Esophagus muscularis mucosa (tissue), 4 donors: ENCODE measurements around the gene MBNL1. TPM values are rescaled to one million over a fixed set of nuclear protein-coding genes. Genes with fewer than 3 reads are reported as not detected.

Experiments used
- DNase-seq: peaks from one replicate; pipeline ENCODE4 v3.0.0-alpha.2; 2017; ENCODE audit errors: extremely low spot score
- H3K27ac ChIP-seq, 4 donors: fragments of 200-600 bp; sonication (generic); replicated peaks in 1 of 4; 1 replicate in 3 of 4; 2 replicates in 1 of 4; pipeline ENCODE4 v1.5.1; 2016 to 2019; ENCODE audit warnings: mild to moderate bottlenecking in 1 of 4
- H3K27me3 ChIP-seq, 4 donors: fragments of 200-600 bp; sonication (generic); one replicate each; pipeline versions ENCODE4 v1.5.1 to v1.6.0; 2016 to 2019
- H3K36me3 ChIP-seq, 4 donors: fragments of 200-600 bp; sonication (generic); one replicate each; pipeline ENCODE4 v1.5.1; 2016 to 2019
- H3K4me1 ChIP-seq, 4 donors: fragments of 200-600 bp; sonication (generic); one replicate each; pipeline ENCODE4 v1.5.1; 2016 to 2019
- H3K4me3 ChIP-seq, 4 donors: fragments of 200-600 bp; sonication (generic); 1 replicate in 2 of 4; 2 replicates in 2 of 4; pipeline ENCODE4 v1.5.1; 2016 to 2019; ENCODE audit warnings: mild to moderate bottlenecking in 4 of 4, moderate library complexity in 1 of 4
- H3K9me3 ChIP-seq, 4 donors: fragments of 200-600 bp; sonication (generic); 1 replicate in 3 of 4; 2 replicates in 1 of 4; pipeline ENCODE4 v1.5.1; 2016 to 2019
- EP300 ChIP-seq: sonication (generic); formaldehyde crosslinking; IDR thresholded peaks from one replicate; pipeline ENCODE4 v1.6.1; 2017; ENCODE audit warnings: antibody characterized with exemption
- POLR2A ChIP-seq: fragments of 450-650 bp; IDR thresholded peaks from one replicate; pipeline ENCODE4 v1.6.1; 2017; ENCODE audit warnings: antibody characterized with exemption, moderate library complexity, mild to moderate bottlenecking, low read depth
- POLR2AphosphoS5 ChIP-seq, 2 donors: sonication (generic); formaldehyde crosslinking; IDR thresholded peaks; one replicate each; pipeline ENCODE4 v1.6.1; 2017; ENCODE audit warnings: antibody characterized with exemption in 2 of 2
- WGBS: methylation state at CpG from one replicate; pipeline ENCODE4 v1.1.5; 2018; 5-methylcytosine and 5-hydroxymethylcytosine counted together
- intact Hi-C: fragments of 100-400 bp; cut with DNase I; formaldehyde crosslinking; loops from one replicate; pipeline ENCODE4 v1.15.1; 2023
- total RNA-seq, 4 donors: library from RNA; depleted of rRNA; stranded (reverse); fragments of >200 nt; gene quantifications; one replicate each; pipeline versions ENCODE4 v1.1.0 to v1.2.1, GENCODE V29; 2016
- TF ChIP-seq, protein P1 (sequence below), 3 experiments: fragments of 200-600 bp in 2 of 3; fragments of 450-650 bp in 1 of 3; sonication (generic) in 2 of 3; IDR thresholded peaks; one replicate each; pipeline ENCODE4 v1.5.1; 2017 to 2019; ENCODE audit warnings: antibody characterized with exemption in 3 of 3, mild to moderate bottlenecking in 2 of 3, moderate library complexity in 1 of 3

MBNL1 gene
- total RNA-seq, 4 donors from 2014 or later: 635 to 868 (median 720) TPM

DNA sequence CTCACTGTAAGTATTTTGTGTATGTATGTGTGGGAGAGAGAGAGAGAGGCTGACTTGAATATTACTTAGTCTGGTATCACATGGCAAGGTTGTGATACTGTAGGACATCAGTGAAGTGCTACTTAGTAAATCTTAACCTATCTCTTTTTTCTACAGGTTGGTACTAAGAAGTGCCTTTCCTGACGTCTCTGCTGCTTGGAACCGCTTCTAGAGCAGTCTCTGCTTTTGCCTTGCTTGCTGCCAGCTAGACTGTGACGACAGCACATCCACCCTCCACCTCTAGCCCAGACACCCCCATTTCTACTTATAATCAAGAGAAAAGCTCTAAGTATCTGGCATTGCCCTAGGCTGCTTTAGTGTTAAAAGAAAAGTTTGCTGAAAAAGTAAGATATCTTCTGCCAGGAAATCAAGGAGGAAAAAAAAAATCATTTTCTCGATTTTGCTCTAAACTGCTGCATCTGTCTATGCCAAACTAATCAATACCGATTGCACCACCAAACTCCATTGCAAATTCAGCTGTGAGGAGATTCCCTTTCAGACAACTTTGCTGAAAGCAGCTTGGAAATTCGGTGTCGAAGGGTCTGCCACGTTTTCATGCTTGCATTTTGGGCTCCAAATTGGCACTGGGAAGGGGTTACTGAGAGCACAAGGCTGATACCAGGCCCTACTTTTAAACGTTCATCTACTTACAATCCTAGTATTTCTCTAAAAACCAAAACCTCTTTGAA lies 30.7 kb downstream of the MBNL1 start:
- Histone ChIP-seq H3K27me3 (no peaks in the 10 kb centered on the region), H3K27ac (peak overlapping the region; percentile 77 to 84 (median 84)), H3K36me3 (peaks cover 0 to 5% (median 0%) of the 10 kb centered on the region in 4 donors), H3K4me3 (peak overlapping the region; percentile 43 to 60 (median 52)), H3K4me1 (peaks cover 58 to 94% (median 87%) of the 10 kb centered on the region in 4 donors), H3K9me3 (no peaks in the 10 kb centered on the region)
- TF ChIP-seq POLR2A (no peak), EP300 (no peak), POLR2AphosphoS5 (IDR thresholded peaks at IDR 0.05) (no peak)
- TF ChIP-seq, protein P1, sequence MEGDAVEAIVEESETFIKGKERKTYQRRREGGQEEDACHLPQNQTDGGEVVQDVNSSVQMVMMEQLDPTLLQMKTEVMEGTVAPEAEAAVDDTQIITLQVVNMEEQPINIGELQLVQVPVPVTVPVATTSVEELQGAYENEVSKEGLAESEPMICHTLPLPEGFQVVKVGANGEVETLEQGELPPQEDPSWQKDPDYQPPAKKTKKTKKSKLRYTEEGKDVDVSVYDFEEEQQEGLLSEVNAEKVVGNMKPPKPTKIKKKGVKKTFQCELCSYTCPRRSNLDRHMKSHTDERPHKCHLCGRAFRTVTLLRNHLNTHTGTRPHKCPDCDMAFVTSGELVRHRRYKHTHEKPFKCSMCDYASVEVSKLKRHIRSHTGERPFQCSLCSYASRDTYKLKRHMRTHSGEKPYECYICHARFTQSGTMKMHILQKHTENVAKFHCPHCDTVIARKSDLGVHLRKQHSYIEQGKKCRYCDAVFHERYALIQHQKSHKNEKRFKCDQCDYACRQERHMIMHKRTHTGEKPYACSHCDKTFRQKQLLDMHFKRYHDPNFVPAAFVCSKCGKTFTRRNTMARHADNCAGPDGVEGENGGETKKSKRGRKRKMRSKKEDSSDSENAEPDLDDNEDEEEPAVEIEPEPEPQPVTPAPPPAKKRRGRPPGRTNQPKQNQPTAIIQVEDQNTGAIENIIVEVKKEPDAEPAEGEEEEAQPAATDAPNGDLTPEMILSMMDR (IDR thresholded peaks at IDR 0.05): no peak
- 31% methylated on average over 9 of the region's 9 CpGs for WGBS
- intact Hi-C loops: no loop called here
- no peak for DNase-seq

DNA sequence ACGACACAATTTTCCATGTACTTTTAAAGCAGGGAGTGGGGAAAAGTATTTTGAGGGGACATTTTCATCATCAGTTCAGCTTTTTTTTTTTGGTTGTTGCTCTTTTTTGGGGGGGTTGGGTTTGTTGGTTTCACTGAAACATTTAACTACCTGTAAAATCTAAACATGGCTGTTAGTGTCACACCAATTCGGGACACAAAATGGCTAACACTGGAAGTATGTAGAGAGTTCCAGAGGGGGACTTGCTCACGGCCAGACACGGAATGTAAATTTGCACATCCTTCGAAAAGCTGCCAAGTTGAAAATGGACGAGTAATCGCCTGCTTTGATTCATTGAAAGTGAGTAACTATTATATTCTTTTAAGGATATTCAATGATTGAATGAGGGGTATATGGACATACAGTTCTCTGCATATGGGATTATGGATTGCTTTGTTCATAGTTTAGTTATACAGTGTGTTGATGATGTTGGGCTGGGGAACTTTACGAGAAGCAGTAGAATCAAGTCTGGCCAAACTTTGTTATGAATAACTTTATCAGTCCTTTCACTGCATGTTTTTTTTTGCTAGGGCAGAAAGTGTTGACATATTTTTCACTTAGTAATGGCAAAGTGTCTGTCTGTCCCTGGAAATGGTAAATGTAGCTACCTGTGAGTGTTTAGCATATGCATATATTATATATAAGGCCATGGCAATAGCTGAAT lies 31.5 kb downstream of the MBNL1 start:
- Histone ChIP-seq H3K27me3 (no peaks in the 10 kb centered on the region), H3K4me1 (peaks cover 62 to 96% (median 90%) of the 10 kb centered on the region in 4 donors), H3K4me3 (peak overlapping the region; percentile 43 to 60 (median 52)), H3K27ac (peak overlapping the region; percentile 77 to 84 (median 84)), H3K9me3 (no peaks in the 10 kb centered on the region), H3K36me3 (peaks cover 0 to 5% (median 0%) of the 10 kb centered on the region in 4 donors)
- no peak for DNase-seq
- TF ChIP-seq EP300 (no peak), POLR2AphosphoS5 (IDR thresholded peaks at IDR 0.05) (peak in 1 of 2 donors; percentile 5)
- intact Hi-C loops: loop anchor here (10.0 kb wide), 1 partner anchor 105 kb away; no protein-coding TSS in a partner anchor
- whole genome bisulfite sequencing: 27% methylated on average over 8 of the region's 8 CpGs

GRCh38 chr3:152301745-152302181 lies 33.0 kb downstream of the MBNL1 start:
- Histone ChIP-seq H3K27me3 (no peaks in the 10 kb centered on the region), H3K4me1 (peaks cover 62 to 97% (median 90%) of the 10 kb centered on the region in 4 donors), H3K36me3 (peaks cover 0 to 5% (median 0%) of the 10 kb centered on the region in 4 donors), H3K4me3 (peak overlapping the region; percentile 43 to 60 (median 52)), H3K27ac (peak overlapping the region; percentile 77 to 84 (median 84)), H3K9me3 (no peaks in the 10 kb centered on the region)
- intact Hi-C loops: loop anchor here (10.0 kb wide), 1 partner anchor 103 kb away; no protein-coding TSS in a partner anchor
- DNase-seq: no peak
- WGBS: 35% methylated on average over 3 of the region's 3 CpGs
- peak in 1 of 2 donors; percentile 30 for TF ChIP-seq POLR2AphosphoS5 (IDR thresholded peaks at IDR 0.05)
- TF ChIP-seq, protein P1 (IDR thresholded peaks at IDR 0.05): no peak

GRCh38 chr3:152302521-152303021 lies 33.8 kb downstream of the MBNL1 start:
- peak overlapping the region; percentile 77 to 84 (median 84) for H3K27ac ChIP-seq
- no peaks in the 10 kb centered on the region for H3K9me3 ChIP-seq
- H3K4me3 ChIP-seq: peak overlapping the region; percentile 43 to 60 (median 52)
- DNase-seq: no peak
- peaks cover 0 to 5% (median 0%) of the 10 kb centered on the region in 4 donors for H3K36me3 ChIP-seq
- no peak for TF ChIP-seq EP300
- TF ChIP-seq POLR2AphosphoS5 (IDR thresholded peaks at IDR 0.05): peak; percentile 37 to 39
- WGBS: 21% methylated on average over 4 of the region's 4 CpGs
- H3K27me3 ChIP-seq: no peaks in the 10 kb centered on the region
- H3K4me1 ChIP-seq: peaks cover 67 to 97% (median 90%) of the 10 kb centered on the region in 4 donors
- intact Hi-C loops: loop anchor here (10.0 kb wide), 1 partner anchor 102 kb away; no protein-coding TSS in a partner anchor

DNA sequence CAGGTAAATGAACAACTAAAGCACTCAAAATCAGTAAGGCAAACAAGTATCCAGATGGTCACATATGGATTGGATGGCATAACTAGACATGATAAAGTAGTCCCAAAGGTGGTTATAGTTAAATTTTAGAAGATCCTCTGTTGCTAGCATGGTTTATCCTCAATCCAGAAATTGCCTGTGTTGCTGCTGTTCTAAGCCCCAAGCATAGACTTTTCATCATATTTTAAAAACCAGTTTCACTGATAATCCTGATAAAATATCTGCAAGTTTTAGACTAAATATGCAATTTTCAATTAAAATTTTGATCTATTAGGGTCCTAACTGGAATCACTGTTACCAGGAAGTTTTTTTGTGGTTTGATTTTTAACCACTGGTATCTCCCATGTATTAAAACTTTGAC lies 35.4 kb downstream of the MBNL1 start:
- Histone ChIP-seq H3K9me3 (no peaks in the 10 kb centered on the region), H3K36me3 (peaks cover 0 to 5% (median 0%) of the 10 kb centered on the region in 4 donors), H3K27ac (peak overlapping the region; percentile 77 to 84 (median 84)), H3K4me1 (peaks cover 70 to 97% (median 91%) of the 10 kb centered on the region in 4 donors), H3K27me3 (no peaks in the 10 kb centered on the region), H3K4me3 (peak overlapping the region; percentile 9 to 60 (median 48))
- intact Hi-C loops: loop anchor here (10.0 kb wide), 1 partner anchor 101 kb away; no protein-coding TSS in a partner anchor
- no peak for DNase-seq
- no peak for TF ChIP-seq POLR2A
- no peak for TF ChIP-seq EP300
- TF ChIP-seq POLR2AphosphoS5 (IDR thresholded peaks at IDR 0.05): no peak
- TF ChIP-seq, protein P1 (IDR thresholded peaks at IDR 0.05): no peak
